ENCODE data around the gene CPAMD8. TPM values are rescaled to one million over a fixed set of nuclear protein-coding genes. Genes with fewer than 3 reads are reported as not detected.
"Not testable (repeated sequence)": the region's sequence is repeated elsewhere in the genome, so short reads cannot be mapped to it uniquely, and the experiment has no call there.

Gene CPAMD8
- total RNA-seq, 1 donor from 2014 or later = 54.3 TPM

DNA sequence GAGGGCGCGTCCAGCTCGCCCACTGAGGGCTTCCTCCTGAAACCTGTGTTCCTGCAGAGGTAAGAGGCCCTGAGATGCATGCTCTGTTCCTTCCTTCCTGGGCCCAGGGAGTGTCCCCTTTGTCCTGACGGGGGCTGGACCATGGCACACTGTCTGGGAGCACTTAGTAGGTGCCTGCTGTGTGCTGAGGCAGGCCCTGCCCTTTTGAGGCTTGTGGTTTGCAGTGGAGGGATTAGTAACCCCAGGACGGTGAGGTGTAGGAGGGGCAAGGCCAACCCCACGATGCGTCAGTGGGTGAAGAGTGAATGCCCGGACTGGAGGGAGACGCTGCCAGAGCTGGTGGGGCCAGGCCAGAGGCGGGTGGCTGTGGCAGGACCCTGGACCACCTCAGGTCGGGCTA lies 149.0 kb downstream of the CPAMD8 start:
- intact Hi-C loops (cut with DNase I) = no loop called here
- H3K4me3 ChIP-seq = no peak overlapping the region
- peaks cover 38% of the 10 kb centered on the region for H3K4me1 ChIP-seq
- peaks cover 58% of the 10 kb centered on the region for H3K36me3 ChIP-seq
- H3K27ac ChIP-seq = peak overlapping the region; percentile 49
- H3K27me3 ChIP-seq (ENCODE audit: low read depth) = no peaks in the 10 kb centered on the region
- ATAC-seq (peak in 1 of 2 donors; percentile 5), DNase-seq (no peak)
- TF ChIP-seq, protein P1, sequence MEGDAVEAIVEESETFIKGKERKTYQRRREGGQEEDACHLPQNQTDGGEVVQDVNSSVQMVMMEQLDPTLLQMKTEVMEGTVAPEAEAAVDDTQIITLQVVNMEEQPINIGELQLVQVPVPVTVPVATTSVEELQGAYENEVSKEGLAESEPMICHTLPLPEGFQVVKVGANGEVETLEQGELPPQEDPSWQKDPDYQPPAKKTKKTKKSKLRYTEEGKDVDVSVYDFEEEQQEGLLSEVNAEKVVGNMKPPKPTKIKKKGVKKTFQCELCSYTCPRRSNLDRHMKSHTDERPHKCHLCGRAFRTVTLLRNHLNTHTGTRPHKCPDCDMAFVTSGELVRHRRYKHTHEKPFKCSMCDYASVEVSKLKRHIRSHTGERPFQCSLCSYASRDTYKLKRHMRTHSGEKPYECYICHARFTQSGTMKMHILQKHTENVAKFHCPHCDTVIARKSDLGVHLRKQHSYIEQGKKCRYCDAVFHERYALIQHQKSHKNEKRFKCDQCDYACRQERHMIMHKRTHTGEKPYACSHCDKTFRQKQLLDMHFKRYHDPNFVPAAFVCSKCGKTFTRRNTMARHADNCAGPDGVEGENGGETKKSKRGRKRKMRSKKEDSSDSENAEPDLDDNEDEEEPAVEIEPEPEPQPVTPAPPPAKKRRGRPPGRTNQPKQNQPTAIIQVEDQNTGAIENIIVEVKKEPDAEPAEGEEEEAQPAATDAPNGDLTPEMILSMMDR (IDR thresholded peaks at IDR 0.05) = no peak
- H3K9me3 ChIP-seq = peaks cover 15% of the 10 kb centered on the region

DNA sequence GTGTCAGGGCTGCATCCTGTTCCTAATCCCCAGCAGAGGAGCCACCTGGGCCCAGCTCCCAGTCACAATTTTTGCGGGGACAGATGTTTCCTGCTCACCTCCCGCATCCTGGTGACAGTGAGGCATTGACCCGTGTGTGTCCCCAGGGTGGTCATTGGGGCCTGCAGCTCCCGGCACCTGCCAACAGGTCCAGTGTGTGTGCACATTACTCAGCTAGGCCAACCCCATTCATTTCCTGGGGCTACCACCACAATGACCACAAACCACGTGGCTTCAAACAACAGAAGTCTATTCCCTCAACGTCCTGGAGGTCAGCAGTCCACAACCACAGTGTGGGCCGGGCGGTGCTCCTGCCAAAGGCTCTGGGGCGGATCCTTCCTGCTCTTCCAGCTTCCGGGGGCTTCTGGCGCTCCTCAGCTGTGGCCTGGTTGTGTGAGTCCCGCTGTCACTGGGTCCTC lies 149.7 kb downstream of the CPAMD8 start:
- H3K36me3 ChIP-seq = peaks cover 64% of the 10 kb centered on the region
- H3K9me3 ChIP-seq = peaks cover 8% of the 10 kb centered on the region
- ATAC-seq = peak; percentile 13 to 32
- H3K4me1 ChIP-seq = peaks cover 40% of the 10 kb centered on the region
- H3K4me3 ChIP-seq = no peak overlapping the region
- peak overlapping the region; percentile 65 for H3K27ac ChIP-seq
- TF ChIP-seq, protein P1 (IDR thresholded peaks at IDR 0.05) = no peak
- no peak for DNase-seq
- intact Hi-C loops (cut with DNase I) = no loop called here
- no peaks in the 10 kb centered on the region for H3K27me3 ChIP-seq (ENCODE audit: low read depth)

DNA sequence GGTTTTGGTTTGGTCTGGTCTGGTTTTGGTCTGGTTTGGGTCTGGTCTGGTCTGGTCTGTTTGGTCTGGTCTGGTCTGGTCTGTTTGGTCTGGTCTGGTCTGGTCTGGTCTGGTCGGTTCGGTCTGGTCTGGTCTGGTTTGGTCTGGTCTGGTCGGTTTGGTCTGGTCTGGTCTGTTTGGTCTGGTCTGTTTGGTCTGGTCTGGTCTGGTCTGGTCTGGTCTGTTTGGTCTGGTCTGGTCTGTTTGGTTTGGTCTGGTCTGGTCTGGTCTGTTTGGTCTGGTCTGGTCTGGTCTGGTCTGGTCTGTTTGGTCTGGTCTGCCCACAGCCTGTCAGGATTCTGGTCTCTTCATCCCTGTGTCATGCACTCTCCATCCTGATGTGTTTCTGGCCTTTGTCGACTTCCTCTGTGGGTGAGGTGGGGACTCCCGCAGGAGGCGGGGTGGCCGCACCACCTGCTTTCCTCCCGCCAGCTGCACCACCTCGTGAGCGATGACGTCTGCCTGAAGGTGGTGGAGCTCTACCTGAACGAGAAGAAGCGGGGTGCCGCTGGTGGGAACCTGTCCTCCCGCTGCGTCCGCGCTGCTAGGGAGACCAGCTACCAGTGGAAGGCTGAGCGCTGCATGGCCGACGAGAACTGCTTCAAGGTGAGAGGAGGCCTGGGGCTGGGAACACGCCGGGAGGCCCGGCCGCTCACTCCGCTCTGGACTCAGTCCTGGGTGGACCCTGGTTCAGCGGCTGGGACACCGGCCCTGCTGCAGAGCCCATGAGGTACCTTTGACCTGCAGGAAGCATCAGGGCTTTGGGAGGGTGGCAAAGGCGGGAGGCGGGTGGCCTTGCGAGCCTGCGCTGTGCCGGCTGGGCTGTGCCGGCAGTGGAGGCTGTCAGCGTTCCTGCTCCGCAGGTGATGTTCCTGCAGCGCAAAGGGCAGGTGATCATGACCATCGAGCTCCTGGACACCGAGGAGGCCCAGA lies 150.7 kb downstream of the CPAMD8 start:
- no peak overlapping the region for H3K4me3 ChIP-seq
- no peaks in the 10 kb centered on the region for H3K27me3 ChIP-seq (ENCODE audit: low read depth)
- no peaks in the 10 kb centered on the region for H3K9me3 ChIP-seq
- H3K27ac ChIP-seq = peak overlapping the region; percentile 65
- peaks cover 75% of the 10 kb centered on the region for H3K36me3 ChIP-seq
- DNase-seq (no peak), ATAC-seq (no peak)
- intact Hi-C loops (cut with DNase I) = no loop called here
- peaks cover 49% of the 10 kb centered on the region for H3K4me1 ChIP-seq
- TF ChIP-seq, protein P1 (IDR thresholded peaks at IDR 0.05) = no peak

DNA sequence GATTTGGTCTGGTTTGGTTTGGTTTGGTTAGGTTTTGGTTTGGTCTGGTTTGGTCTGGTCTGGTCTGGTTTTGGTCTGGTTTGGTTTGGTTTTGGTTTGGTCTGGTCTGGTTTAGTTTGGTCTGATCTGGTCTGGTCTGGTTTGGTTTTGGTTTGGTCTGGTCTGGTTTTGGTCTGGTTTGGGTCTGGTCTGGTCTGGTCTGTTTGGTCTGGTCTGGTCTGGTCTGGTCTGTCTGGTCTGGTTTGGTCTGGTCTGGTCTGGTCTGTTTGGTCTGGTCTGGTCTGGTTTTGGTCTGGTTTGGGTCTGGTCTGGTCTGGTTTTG lies 151.7 kb downstream of the CPAMD8 start:
- H3K27ac ChIP-seq; DNase-seq; H3K4me3 ChIP-seq; H3K27me3 ChIP-seq (ENCODE audit: low read depth); intact Hi-C loops (cut with DNase I); ATAC-seq; H3K9me3 ChIP-seq: not testable (repeated sequence)
- H3K4me1 ChIP-seq = peaks cover 50% of the 10 kb centered on the region
- peaks cover 83% of the 10 kb centered on the region for H3K36me3 ChIP-seq

DNA sequence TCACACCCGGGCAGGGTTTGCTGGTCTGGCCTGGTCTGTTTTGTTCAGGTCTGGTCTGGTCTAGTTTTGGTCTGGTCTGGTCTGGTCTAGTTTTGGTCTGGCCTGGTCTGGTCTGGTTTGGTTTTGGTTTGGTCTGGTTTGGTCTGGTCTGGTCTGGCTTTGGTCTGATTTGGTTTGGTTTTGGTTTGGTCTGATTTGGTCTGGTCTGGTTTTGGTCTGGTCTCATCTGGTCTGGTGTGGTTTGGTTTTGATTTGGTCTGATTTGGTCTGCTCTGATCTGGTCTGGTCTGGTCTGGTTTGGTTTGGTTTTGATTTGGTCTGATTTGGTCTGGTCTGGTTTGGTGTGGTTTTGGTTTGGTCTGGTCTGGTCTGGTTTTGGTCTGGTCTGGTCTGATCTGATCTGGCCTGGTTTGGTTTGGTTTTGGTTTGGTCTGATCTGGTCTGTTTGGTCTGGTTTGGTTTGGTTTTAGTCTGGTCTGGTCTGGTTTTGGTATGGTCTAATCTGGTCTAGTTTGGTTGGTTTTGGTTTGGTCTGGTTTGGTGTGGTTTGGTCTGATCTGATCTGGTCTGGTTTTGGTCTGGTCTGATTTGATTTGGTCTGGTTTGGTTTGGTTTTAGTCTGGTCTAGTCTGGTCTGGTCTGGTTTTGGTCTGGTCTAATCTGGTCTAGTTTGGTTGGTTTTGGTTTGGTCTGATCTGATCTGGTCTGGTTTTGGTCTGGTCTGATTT lies 152.2 kb downstream of the CPAMD8 start:
- Histone ChIP-seq H3K4me1 (peaks cover 50% of the 10 kb centered on the region), H3K36me3 (peaks cover 83% of the 10 kb centered on the region), H3K9me3 (no peaks in the 10 kb centered on the region), H3K4me3 (no peak overlapping the region), H3K27me3 (ENCODE audit: low read depth) (no peaks in the 10 kb centered on the region), H3K27ac (peak overlapping the region; percentile 65)
- TF ChIP-seq, protein P1 (IDR thresholded peaks at IDR 0.05) = no peak
- intact Hi-C loops (cut with DNase I) = no loop called here
- ATAC-seq (no peak), DNase-seq (no peak)

Data from lower lobe of right lung (tissue), 2 donors.